HG03135 (cell line): Measurements from ENCODE around the gene ANKH.
"Not testable (repeated sequence)": the region's sequence is repeated elsewhere in the genome, so short reads cannot be mapped to it uniquely, and the experiment has no call there.

Experiments used
- ATAC-seq: cut with Tn5 transposase; IDR thresholded peaks from one replicate; pipeline ENCODE4 v1.9.1; 2021; ENCODE audit warnings: mild to moderate bottlenecking, moderate library complexity; ENCODE audit not compliant: unreplicated experiment

ANKH gene

GRCh38 chr5:14859150-14859549 is 12.4 kb downstream of the ANKH start:
- no peak for ATAC-seq

GRCh38 chr5:14855366-14855765 is 16.2 kb downstream of the ANKH start:
- ATAC-seq, result no peak

- no peak for ATAC-seq
These were observed 16.8 kb downstream of the ANKH start for GRCh38 chr5:14854799-14855198.

GRCh38 chr5:14853685-14854084 is 17.9 kb downstream of the ANKH start:
- no peak for ATAC-seq

DNA sequence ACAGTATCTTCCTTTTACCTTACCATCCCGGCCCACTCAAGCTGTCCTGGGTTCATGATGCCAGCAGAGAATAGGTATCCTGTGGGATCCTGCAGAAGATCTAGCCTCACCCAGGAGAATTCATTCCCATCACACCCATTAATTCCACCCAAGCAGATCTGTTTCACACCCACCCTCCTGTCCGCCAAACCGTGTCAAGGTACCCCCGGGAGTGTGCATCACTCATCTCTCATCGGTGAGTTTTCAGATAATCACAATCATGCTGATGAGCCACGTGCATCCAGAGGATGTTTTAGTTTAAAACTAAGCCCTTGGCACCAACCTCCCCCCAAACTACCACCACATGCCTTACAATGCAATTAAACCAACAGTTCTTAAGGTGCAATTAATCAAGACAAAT is 18.8 kb downstream of the ANKH start:
- ATAC-seq, result no peak

- no peak for ATAC-seq
These were observed 19.5 kb downstream of the ANKH start for GRCh38 chr5:14851999-14852526.

DNA sequence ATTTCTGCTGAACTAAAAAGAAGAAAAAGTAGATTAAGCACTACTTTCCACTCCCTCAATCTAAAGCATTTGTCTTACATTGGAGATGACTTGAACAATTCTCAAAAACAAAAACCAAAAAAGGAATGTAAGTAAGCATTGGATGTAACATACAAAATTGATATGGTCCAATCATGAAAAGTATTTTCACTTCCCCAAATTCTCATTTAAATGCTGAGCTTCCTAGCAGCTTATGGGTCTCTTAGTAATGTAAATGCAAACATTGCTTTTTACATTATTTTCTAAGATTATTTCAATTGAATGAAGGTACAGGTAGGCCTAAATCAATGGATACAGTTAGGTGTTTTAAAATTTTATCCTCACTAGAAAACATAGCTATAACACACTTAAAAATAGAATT is 20.0 kb downstream of the ANKH start:
- ATAC-seq, result no peak

DNA sequence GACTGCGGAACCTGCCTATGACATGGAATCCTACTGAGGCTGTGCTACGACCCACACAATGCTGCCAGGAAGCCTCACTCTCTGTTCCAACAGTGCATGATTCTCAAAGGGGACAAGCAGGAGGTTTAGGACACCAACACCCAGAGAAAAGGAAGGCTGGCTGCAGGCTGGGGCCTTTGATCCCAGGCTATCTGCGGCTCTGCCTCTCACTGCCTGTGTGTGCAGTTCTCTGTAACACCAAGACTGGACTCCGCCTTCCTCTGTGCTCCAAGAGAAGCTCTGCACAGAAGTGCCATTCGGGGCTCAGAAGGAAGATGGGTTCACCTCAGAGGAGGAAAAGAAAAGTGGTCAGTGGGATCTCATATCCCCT is 20.5 kb downstream of the ANKH start:
- no peak for ATAC-seq

GRCh38 chr5:14850419-14851049 is 21.0 kb downstream of the ANKH start:
- no peak for ATAC-seq

DNA sequence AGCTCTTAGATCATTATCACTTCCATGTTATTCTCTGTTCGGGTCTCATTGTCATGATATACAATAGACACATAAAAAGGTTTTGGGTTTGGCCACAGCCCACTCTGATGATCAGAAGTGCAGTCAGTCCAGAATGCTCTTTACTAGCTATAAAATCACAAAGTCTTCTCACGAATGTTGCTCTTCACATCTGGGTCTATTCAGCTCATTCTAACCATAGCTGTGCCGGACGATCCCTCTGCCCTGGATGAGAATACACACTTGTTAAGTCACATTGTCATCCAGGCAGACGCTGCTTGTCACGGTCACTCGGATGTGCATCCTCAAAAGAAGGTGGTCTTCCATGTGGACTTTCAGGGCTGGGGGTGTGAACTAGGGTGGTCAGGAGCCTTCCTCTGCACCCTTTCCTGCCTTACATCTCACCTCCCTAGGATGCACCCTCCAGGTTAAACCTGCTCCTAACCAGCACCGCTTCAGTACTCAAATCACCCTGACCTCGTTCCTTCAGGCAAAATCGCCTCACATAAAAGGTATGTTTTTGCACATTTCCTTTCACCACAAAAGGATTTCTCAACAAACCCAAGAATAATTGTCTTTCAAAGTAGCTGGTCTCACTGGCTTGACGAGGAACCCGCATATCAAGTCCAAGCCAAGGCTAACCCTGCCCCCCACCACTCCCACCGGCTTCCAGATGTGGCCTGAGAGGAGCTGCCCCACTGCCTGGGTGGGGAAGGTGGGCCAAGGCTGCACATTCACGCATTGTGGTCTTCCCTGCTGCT is 21.9 kb downstream of the ANKH start:
- no peak for ATAC-seq

DNA sequence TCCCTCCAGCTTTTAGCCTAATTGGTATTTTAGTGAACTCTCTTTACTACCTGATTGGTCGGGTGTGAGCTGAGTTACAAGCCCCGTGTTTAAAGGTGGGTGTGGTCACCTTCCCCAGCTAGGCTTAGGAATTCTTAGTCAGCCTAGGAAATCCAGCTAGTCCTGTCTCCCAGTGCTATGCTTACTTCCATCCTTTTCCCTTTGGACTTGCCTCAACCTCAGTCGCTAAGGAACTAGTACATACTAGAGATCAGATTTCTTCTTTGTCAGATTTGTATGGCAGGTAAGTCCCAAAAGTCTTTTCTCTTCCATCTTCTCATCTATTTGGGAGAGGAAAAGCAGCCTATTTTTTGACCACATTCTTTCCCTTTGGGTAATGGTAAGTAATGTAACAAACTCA is 22.6 kb downstream of the ANKH start:
- not testable (repeated sequence) for ATAC-seq

DNA sequence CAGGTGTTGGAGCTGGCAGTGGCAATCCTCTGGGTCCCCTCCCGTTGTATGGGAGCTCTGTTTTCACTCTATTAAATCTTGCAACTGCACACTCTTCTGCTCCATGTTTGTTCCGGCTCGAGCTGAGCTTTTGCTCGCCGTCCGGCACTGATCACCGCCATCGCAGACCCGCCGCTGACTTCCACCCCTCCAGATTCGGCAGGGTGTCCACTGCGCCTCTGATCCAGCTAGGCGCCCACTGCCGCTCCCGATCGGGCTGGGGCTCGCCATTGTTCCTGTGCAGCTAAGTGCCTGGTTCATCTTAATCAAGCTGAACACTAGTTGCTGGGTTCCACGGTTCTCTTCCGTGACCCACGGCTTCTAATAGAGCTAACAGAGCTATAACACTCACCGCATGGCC is 23.2 kb downstream of the ANKH start:
- no peak for ATAC-seq

DNA sequence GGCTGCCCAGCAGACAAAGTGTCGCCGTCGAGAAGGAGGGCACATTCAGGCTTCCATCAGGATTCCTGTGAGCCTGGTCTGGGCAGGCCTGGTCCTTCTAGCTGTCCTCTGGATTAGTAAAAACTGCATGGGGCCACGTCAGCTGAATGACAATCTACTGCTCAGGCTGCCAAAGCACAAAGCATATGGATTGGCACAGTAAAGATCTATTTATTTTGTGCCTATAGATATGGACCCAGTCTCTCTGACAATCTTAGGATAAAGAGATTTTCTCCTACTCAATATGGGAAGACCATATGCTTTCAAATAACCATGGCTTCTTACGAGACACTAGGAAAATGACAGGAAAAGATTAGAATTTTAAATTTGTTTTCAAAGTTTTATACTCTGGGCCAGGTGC is 24.1 kb downstream of the ANKH start:
- ATAC-seq, result no peak

DNA sequence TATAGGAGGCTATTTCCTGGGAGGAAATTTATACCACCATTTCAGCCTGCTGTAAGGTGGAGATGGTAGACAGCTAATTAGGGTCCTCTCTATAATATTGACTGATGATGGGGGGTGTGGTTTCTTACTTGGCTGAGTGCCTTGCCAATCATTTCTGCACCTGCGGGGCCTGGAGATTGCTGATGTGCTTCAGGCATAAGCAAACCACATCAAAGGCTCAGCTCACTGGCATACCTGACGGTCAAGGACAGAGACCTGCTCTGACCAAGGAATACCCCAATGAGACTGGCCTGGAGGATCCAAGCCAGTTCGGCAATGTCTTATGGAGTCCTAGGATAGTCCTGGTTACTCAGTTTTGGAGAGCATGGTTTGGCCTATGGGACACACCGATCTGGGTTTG is 29.5 kb downstream of the ANKH start:
- ATAC-seq, result no peak

- no peak for ATAC-seq
These were observed 31.0 kb downstream of the ANKH start for GRCh38 chr5:14840624-14841023.

DNA sequence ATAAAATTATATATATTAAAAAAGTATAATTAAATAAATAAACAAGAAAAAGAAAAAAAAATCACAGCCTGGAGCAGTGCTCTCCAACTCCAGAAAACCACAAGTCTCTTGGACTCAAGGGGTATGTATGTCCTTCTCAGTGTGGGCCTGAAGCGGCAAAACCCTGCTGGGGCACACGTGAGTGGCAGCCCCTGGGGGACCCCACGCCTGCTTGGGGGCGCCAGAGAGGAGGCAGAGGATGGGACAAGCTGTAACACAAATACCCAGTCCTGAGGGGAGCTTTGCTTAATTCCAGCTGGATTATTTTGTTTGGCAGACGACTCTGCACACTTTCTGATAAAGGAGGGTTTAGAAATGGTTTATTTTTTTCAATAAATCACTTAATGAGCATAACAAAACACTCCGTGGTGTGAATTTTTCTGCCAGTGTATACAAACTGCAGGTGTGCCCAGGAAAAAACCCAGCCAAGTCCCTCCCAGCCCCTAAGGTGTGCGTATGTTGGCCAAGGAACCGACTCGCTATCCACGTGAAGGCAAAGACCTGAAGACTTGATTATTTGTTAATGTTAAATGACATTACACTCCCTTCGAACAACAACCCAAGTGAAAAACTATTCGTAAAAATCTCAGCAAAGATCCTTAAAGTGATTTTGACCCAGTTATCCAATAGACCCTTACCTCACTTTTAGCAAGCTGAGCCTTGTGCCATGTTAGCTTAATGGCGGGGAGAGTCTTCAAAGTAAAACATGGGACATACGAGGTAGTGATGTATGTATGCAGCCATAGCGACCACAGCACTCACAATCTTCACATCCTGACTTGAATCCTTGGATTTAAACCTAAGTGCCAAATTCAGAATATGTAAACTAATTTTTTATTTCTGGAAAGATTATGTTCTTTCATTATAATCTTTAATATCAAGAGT is 32.9 kb downstream of the ANKH start:
- ATAC-seq, result no peak

- ATAC-seq, result not testable (repeated sequence)
These were observed 34.0 kb downstream of the ANKH start for GRCh38 chr5:14837423-14838122.

DNA sequence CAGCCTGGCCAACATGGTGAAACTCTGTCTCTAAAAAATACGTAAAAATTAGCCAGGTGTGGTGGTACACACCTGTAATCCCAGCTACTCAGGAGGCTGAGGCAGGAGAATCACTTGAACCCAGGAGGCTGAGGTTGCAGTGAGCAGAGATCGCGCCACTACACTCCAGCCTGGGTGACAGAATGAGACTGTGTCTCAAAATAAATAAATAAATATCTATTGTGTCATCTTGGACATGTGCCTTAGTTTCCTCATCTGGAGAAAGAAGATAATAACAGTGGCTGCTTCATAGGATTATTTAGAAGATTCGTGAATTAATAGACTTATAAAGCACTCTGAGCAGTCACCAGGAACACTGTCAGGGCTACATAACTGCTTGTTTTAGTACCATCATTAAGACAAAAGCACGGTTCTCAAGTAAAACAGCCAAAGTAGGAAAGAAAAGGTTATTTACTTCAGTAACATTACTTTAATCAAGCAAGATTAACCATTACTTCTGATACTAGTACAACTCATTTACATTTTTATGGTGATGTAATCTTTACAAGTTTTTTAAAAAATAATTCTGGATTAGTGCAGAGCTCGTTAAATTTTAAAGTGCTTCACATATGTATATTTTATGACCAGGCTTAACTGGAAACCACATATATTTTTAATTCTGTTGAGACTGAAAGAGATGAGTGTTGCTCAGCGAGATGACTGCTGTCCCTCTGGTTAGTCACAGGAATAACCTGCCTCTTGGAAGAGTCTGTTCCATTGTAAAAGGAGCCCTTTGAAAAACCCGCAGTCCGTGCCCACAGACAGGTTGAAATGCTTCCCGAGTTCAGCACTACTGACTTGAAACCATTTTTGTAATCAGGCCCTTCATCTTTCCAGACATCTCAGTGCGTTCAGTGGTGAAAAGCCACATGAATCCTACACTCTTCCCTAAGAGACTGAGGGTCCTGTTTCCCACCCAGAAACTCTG is 36.7 kb downstream of the ANKH start:
- no peak for ATAC-seq

DNA sequence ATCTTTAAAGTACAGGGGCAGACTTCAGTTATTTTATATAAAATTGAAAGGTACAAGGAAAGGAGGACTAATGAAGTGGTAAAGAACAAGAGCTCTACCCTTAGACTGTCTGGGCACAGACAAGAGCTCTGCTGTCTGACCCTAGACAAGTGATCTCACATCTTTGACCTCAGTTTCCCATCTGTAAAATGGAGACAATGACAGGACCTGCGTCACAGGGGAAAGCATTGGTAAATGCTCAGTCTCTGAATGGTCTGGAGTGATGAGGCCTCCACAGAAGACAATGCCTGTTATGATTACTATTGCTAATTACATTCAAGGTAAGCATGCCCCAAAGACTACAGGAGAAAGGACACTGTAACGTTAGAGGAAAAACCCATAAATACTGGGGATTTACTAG is 37.5 kb downstream of the ANKH start:
- no peak for ATAC-seq

- ATAC-seq, result no peak
These were observed 40.6 kb downstream of the ANKH start for GRCh38 chr5:14831006-14831338.
